Measurements from ENCODE around the gene DOCK7.

DOCK7 gene

DNA sequence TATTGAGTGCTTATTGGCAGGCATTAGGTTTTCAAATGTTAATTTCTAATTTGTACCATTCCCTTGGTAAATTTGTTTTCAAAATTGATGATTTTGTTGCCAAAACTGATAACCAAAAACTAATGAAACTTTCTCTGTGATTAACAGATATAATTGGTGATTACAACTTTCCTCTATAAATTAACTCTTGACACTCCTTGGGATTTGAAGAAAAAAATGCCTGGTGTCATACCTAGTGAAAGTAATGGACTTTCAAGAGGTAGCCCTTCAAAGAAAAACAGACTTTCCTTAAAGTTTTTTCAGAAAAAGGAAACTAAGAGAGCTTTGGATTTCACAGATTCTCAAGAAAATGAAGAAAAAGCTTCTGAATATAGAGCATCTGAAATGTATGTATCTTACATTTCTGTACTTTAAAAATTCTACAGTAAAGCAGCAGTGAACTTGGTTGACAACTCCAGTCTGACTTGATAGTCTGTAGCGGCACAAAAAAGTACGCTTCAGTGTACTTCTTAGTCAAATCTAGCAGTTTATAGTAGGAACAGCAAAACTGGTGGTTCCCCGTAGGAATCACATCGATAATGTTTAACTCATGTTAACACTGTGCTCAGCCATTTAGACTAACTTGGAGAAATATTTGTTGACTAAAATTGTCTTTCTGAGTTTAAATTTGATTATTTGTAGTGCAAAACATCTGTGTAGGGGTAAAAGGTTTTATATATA is 248.4 kb downstream of the DOCK7 start:
- DNase-seq, result no peak

DNA sequence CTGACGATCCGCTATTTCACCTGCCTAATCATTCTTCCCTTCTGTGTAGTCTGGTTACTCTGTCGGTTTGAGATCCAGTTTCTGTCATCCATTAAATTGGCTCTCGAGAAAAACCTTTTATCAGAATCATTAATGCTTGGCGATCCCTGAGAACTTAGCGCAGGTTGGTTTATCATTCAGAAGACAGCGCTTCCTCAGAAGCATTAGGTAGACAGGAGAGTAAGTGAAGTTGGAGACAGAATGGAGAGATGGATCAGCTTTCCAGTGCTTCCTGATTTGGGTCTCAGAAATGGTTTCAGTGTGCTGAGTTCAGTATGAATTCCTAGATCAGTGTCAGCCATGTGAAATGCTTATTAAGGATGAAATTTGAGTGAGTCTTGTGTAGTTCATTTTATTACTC is 250.0 kb downstream of the DOCK7 start:
- no peak for DNase-seq

DNA sequence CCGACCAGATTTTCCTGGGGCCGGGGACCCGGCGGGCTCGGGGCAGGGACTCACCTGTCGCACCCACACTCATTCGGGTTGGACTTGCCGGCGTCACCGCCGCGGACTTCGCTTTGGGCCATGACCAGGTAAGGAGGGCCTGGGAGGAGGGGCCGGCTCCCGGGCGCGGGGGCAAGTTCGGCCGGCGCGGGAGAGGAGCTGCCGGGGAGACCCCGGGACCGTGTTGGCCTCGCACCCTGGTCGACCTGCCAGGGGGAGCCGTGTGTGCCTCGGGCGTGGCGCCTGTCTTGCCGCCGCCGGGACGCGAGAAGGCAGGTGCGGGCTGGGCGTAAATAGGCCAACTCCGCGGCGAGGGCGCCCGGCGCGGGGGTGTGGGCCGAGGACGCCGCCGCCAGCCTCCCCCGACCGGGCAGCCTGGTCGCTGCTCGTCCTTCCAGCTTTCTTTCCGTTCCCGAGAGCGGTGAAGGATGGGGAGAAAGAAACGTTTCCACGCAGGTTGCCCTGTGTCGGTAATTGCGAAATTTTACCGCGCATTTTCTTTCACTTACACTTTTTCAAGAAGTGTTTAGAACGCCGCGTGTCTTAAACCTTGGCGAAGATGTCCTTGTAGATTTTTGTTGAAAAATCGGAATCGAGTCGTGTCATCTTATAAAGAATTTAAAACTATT is 250.8 kb downstream of the DOCK7 start:
- DNase-seq, result peak; percentile 29 to 31

DNA sequence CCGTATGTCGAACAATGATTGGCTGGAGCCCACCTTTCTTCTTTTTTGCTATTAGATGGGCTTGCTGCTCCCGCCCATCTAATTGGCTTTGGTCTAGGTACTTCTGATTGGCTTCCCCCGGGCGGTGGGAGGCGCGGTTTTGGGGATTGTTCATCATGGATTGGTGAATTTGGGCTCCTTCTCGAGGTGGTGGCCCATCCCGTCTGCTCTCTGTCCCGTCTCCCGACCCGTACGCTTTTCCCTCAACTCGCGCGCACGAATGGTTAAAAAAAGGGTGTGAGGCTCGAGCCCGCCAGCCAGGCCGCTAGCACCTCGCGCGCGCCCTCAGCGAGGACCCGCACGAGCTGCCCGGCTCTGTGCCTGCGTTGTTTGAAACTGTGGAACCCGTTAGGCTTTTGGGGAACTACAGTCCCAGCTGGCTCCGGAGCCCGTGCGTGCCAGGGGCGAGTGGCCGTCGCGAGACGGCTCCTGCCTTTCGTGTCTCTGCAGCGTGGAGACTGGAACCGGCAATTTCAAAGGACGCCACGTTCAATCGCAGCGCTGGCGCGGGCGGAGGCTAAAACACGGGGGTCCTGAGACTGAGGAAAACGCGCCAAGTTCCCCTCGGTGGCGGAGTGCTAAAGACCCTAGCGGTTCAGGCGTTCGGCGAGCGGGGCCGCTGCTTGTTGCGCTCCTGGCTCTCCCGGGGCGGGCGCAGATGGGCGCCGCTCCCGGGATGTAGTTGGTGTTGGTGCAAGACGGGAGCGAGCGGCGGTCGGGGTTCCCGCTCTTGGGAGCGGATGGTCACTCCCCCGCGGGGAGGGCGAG is 251.5 kb downstream of the DOCK7 start, which contains the start of gene USP1:
TSS of gene USP1 (plus strand) at position 584 of the 807 bp plus-strand sequence. CDS start 2,819 bp downstream, outside the sequence.
- DNase-seq, result peak; percentile 96 to 97

DNA sequence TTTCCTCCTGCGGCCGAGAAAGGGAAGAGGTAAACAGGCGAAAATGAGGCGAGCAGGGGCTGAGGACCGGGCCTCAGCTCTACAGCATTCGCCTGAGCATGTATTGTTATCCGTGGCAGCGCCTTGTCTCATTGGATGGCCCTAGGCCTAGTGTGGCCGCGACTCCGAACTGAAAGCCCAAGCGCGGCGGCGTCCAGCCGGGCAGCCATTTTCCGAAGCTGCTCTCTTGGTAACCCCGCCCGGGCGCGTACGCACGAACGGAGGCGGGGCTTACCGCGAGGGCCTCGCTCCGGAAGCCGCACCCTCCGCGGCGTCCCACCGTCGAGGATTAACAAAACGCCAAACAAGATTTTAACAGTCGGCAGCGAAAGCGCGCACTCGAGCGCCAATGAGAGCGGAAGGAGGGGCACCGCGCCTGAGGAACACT is 252.1 kb downstream of the DOCK7 start:
- DNase-seq, result peak in 1 of 2 donors; percentile 95

DNA sequence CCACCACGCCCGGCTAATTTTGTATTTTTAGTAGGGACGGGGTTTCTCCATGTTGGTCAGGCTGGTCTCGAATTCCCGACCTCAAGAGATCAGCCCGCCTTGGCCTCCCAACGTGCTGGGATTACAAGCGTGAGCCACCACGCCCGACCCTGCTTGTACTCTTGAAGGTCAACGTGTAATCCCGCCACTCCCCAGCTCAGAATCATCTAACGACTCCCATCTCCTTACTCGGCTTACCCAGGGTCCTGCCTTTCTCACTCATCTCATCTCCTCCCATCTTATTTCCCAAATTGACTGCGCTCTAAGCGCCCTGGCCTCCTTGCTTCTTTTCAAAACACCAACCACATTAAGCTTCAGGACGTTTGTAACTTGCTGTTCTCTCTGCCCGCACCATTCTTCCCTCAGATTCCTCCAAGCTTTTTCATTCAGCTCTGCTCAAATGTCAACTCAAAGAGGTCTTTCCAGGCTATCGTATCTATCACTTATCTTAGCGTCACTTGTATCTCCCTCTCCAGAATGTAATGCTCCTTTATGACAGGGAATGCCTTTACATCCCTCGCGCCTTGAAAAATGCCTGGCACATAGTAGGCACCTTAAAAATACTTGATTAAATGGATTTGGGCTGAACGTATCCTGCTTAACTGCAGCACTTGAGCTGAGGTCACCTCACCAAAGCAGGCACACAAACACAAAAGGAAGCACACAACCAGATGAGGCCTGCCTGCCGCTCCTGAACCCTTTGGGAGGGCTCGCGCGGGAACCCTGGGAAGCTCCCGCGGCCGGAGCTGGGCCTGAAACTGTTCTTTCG is 252.8 kb downstream of the DOCK7 start:
- no peak for DNase-seq

DNA sequence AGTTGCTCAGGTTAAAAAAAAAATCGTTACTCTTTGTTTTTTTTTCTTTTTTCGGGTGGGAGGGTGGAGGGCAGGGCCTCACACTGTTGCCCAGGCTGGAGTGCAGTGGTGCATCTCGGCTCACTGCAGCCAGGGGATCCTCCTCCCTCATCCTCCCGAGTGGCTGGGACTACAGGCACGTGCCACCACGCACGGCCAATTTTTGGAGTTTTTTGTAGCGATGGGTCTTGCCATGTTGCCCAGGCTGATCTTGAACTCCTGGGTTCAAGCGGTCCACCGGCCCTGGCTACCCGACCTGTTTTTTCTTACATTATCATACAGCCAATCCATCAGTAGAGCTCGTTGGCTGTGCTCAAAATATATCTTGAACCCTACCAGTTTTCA is 253.6 kb downstream of the DOCK7 start:
- DNase-seq, result no peak

DNA sequence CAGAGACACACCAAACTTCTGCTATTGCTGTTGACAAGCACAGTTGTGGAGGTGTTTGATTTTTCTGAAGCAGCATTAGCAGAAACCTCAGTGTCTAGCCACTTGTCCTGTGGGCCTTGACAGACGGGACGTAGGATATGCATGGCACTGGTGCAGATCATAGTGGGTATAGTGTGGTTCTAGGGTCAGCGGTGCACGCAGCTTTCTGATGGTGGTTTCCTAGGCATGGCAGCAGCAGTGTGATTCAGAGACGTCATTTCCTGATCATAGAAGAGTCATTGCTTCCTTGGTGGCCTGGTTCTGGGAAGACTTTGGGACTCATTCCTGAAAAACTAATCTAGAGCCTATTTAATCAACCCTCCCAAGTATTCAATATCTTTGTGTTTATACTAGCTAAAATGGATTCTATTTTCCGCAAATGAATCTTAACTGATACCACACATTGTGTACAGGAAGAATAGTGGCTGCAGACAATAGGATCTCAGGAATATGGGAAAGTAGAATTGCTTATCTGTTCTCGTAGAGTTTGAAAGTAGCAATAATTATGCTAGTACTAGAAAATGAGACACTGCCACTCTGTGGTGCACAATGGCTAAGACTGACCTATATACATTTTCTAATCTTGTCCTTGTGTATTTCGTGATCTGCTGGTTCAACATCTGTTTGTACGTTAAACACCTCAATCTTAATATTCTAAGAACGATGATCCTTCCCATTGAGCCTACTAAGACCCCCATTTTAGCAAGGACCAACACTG is 254.1 kb downstream of the DOCK7 start:
- no peak for DNase-seq

DNA sequence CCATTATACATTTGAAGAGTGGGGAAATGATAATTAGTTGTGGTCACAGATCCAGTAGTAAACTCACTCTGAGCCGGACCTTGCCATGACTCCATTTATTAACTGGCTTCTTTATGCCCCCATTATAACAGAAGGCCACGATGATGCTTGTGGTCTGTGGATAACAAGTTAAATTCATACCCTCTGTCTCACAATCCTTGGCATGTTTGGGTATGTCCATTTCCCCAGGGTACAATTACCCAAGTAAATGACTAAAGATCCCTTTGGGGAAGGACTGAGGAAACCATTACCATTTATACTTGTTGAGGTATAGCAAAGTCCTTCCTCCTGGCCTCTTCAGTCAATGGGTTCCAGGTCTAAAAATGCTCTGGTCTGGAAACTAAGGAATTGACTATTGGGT is 258.6 kb downstream of the DOCK7 start:
- DNase-seq, result no peak

DNA sequence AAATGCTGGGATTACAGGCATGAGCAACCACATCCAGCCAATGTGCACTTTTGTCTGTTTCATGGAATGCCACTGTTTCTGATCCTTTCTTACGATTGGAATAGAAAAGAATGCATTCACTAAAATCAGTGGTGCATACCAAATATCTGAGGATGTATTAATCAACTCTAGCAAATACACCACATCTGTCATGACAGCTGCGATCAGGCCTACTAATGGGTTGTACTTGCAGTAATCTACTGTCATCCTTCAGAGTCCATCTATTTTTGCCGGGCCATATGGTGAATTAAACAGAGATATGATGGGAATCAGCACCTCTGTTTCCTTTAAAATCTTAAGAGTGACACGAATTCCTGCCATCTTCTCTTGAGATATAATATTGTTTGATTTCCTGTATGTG is 259.8 kb downstream of the DOCK7 start:
- no peak for DNase-seq

DNA sequence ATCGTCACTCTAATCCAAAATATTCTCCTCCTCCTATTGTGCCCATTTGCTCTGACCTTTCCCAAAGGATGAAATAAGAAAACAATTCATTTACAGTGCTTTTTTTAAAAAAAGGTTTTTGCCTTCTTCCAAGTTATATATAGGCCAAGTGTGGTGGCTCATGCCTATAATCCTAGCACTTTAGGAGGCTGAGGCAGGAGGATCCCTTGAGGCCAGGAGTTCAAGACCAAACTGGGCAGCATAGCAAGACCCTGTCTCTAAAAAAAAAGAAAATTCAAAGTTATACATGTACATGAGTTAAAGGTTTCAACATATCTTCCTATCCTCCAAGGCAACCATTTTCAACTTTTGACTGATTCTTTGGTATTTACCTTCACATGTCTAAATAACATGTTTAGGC is 261.4 kb downstream of the DOCK7 start:
- DNase-seq, result no peak

DNA sequence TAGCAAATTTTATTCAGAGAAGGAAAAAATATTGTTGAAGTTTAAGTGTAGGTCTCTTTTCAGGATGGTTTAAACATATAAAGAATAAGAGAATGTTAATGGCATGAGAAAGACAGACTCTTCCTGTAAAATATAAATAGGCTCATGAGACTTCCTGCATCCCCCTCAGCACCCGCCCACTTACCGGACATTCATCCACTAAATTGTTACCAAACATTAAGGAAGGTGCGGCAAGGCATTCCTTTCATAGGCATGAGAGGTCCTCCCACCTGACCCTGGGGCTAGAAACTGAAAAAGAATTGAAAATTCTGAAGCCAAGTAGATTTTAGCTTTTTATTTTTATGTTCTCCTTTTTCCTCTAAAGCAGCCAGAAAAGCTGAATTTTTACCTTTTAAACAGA is 261.9 kb downstream of the DOCK7 start:
- no peak for DNase-seq

DNA sequence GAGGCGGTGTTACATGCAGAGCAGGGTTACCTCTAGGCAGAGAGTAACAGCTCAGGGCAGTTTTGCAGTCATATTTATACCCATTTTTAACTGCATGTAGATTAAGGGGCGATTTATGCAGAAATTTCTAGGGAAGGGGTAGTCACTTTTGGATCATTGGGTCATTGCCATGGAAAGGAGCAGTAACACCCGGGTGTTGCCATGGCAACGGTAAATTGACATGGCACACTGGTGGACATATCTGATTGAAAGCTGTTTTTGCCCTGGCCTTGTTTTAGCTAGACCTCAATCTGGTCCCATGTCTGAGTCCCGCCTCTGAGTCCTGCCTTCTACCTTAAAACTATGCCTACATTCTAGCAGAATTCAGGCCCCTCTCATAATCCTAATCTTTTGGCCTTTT is 263.1 kb downstream of the DOCK7 start:
- no peak for DNase-seq

DNA sequence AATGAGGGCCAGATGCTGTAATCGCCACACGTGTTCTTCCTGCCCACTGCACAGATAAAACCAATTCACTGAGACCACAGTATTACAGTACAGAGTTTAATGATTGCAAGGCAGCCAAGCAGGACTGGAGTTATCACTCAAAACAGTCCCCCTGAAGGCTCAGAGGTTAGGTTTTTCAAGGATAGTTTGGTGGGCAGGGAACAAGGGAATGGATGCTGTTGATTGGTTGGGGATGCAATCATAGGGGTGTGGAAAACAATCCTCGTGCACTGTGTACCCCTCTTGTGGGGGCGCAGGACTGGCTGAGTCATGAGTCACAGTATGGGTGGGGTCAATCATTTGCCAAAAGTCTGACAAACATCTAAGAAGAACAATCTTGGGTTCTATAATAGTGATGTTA is 263.8 kb downstream of the DOCK7 start:
- DNase-seq, result no peak

DNA sequence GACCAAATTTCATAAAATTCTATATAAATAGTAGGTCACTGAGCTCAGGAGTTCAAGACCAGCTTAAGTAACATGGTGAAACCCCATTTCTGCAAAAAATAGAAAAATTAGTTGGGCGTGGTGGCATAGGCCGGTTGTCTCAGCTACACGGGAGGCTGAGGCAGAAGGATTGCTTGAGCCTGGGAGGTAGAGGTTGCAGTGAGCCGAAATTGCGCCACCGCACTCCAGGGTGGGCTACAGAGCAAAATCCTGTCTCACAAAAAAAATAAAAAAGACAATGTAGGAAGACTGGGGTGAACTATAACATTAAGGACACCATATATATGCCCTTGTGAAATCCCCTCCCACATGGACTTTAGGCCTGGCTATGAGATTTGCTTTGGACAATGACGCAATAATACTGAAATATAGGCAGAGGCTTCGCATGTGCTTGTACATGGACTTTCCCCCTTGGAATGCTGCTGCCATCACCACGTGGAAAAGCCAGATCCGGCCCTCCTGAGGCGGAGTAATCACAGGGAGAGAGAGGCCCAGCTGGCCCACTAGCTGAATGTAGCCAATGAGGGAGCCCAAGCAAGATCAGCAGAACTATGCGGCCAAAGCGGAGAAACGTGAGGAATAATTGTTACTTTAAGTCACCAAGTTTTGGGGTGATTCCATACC is 264.5 kb downstream of the DOCK7 start:
- DNase-seq, result no peak

DNA sequence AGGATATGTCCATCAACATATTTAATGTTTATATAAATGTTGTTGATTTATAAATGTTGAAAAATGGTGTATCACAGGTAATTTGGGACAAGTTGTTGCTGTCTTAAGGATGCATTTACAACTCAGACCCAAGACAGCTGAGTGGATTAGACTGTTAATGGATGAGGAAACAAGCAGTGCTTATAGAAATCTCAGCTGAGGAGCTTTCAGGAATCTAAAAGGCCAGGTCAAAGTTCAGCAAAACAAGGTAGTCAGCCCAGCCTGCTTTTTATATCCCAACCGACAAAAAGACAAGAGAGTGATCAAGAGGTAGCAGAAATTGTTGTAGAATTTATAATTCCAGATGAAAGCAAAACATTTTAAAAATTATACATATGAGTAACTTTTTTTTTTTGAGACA is 268.0 kb downstream of the DOCK7 start:
- no peak for DNase-seq

DNA sequence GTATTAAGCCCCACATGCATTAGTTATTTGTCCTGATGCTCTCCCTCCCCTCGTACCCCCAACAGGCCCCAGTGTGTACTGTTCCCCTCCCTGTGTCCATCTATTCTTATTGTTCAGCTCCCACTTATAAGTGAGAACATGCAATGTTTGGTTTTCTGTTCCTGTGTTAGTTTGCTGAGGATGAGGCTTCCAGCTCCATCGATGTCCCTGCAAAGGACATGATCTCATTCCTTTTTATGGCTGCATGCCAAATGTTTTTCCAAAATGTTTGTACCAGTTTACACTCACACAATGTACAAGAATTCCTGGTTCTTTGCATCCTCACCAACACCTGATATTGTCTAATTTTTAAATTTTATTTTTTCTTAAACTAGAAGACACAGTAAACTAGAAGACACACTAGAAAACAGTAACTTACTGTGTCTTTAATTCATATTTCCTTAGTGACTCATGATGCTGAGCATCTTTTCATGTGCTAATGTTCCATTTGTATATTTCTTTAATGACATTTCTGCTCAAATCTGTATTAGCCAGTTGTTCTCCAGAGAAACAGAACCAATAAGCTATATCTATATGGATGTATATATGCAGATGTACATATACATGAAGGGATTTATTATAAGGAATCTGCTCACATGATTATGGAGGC is 270.7 kb downstream of the DOCK7 start:
- DNase-seq, result no peak

DNA sequence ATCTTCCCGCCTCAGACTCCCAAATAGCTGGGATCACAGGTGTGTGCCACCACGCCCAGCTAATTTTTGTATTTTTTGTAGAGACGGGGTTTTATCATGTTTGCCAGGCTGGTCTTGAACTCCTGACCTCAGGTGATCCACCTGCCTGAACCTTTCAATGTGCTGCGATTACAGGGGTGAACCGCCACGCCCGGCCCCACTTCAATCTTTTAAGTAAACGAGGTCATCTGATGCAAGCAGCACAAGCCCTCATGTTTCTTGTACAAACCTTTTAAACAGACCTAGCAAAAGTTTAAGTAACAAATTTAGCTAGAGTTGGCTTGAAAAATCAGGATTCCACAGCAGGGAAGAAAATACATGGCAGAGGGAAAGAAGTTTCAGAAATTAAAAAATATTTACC is 272.5 kb downstream of the DOCK7 start:
- DNase-seq, result no peak

DNA sequence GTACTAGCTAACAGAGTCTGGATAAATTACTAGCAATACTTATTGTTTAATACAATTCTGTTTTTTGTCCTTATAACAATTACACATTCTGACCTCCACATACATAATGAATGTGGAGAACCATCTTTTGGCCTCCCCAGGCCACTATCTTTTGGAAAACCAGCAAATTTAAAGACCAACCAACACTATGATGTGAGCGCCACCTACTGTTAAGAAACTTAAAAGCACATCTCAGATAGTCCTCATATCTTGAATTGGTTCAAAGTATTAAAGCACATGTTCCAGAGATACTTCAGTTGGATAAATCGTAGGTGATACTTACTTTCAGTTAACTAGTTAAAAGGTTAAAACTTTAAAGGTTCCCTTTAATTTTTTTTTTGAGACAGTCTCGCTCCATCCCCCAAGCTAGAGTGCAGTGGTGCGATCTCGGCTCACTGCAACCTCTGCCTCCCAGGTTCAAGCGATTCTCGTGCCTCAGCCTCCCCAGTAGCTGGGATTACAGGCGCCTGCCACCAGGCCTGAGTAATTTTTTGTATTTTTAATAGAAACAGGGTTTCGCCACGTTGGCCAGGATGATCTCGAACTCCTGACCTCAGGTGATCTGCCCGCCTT is 280.7 kb downstream of the DOCK7 start:
- peak in 1 of 2 donors; percentile 27 for DNase-seq

DNA sequence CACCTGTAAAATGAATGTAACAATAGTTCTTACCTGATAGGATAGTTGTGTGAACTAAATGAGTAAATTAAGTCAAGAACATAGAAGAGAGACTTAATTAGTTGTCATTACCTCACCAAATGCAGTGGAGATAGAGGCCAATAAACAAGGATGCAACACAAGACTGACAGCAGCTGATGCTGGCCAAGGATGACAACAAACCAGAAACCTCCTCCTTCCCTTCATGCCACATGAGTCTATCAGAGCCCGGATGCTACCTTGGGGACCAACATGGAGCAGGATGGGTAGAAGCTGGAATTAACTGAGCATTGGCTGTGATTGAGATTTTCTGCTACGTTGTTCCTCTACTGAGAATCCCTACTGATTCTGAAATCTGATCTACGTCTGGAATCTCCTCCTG is 281.6 kb downstream of the DOCK7 start:
- DNase-seq, result no peak

DNA sequence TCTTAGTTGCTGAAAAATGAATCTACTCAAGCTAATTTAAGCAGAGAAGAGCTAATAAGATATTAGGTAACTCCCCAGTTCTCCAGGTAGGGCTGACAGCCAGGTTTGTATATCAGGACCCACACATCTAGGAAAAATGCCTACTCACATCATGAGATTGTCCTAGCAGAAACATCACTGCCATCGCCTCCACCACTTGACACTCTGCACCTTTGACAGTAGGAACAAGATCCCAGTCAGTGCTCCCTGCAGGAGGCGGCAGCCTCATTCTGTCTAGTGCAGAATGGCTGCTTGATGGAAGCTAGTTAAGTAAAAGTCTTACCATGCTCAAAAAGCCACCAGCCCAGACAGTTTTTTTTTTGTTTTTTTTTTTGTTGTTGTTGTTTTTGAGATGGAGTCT is 282.9 kb downstream of the DOCK7 start:
- no peak for DNase-seq

All from activated CD4-positive, alpha-beta T cell treated with anti-CD3 and anti-CD28 coated beads for 4 hours (primary cell).